Amniotic epithelial cell (primary cell): ENCODE results near the gene PLBD2.
A peak's percentile ranks its signal among the peaks of the same experiment; 100 is the strongest.

Experiments
- DNase-seq: peaks from one replicate; pipeline ENCODE4 v3.0.0-alpha.2; 2010; ENCODE audit warnings: low read depth

PLBD2 gene

DNA sequence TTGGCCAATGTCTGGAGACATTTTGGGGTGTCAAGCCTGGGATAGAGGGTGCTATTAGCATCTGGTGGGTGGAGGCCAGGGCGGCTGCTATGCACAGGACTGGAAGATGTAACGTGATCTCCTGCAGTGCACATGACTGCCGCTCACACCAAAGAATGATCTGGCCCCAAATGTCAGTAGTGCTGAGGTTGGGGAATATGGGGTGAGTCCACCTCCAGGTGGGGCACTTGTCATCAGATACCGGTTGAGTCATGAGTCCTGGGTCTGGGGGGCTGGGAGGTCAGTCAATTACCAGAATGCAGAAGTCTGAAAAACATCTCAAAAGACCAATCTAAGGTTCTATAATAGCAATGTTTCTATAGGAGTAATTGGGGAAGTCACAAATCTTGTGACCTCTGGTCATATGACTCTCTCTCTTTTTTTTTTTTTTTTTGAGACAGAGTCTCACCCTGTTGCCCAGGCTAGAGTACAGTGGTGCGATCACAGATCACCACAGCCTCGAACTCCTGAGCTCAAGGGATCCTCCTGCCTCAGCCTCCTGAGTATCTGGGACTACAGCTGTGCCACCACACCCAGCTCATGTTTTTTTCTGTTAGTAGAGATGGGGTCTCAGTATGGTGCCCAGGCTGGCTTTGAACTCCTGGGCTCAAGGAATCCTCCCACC lies 57.8 kb downstream of the PLBD2 start:
- DNase-seq, result no peak

DNA sequence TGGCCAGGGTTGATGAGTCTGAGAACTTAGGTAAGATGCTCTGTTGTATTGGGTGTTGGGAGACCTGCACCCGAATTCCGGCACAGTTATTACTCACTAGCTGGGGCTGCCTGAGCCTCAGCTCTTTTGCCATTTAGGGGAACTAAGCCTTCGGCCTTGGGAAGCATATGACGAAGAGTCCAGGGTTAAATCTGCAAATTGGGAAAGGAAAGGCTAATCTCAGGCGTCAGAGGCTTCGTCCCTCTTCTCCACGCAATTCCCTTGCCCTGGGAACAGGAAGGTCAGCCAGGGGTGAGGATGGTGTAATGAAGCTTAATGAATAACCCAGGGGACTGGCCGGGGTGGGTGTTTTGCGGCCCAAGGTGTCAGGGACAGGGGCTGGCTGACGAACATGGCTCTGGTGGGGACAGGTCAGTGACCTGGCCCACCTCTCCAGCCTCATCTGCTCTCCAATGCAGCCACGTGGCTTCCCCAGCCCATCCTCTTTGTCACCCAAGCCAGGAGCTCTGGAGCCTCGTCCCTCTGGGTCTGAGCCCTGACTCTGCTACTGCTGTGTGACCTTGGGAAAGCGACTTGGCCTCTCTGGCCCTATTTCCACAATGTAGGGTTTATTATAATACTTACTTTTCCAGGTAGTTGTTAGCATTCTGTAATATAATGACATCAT lies 60.0 kb downstream of the PLBD2 start:
- peak; percentile 12 for DNase-seq

DNA sequence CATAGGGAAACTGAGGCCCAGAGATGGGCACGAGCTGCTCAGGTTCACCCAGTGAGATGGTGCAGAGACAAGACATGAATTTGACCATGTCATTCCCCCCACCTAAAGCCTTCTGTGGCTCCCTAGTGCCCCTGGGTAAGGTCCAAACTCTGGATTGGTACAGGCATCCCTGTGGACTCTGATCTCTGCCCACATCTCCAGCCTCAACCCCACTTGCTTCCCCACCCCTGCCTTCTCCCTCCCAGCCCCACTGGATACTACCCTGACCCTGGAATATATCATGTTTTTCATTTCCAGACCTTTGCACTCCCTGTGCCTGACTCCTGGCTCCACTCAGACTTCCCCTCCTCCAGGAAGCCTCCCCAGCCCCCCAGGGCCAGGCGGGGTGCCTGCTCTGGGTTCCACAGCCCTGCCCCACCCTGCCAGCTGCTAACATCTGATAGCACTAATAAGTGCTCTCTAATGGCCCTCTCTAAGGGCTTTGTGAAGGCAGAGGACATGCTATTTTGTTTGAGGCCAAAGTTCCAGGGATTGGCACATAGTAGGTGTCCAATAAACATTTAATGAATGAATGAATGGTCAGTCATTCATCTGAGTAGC lies 62.7 kb downstream of the PLBD2 start:
- DNase-seq, result no peak

DNA sequence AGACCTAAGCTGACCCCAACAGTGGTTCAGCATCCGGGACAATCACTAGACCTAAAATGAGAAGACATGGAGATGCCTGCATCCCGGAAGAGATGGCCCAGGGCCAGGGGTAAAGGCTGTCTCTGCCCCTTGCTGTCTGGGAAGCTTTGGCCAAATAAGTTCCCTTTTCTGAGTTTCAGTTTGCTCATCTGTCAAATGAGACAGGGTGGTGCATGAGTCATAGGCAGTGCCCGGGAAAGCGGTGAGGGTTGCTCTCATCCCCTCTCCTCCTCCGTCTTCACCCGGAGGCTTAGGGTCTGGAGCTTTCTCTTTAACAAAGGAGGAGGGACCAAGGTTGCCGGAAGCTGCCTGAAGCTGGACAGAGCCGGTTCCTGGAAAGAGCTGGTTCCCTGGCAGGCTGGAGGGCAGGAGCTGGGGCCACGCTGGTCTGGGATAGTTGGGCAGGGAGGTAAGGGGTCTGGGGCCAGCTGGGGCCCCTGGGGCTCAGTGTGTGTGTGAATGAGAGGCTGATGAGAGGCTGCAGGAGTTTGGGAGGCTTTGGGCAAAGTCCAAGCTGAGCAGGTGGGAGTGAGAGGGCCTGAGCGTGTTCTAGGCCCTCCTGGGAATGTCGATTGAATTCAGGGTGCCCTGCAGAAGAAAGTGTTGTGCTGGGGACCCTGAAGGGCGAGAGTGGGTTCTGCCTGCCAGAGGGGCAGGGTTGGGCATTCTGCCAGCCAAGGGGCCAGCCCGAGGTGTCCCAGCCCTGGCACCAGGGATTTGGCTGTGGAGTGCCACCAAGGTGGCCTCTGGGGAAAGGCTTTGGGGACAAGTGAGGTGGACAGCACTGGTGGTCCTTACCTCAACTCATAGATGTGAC lies 63.9 kb downstream of the PLBD2 start, which contains the start of gene SDSL:
SDSL (plus strand) TSS at position 351 of the 856 bp plus-strand sequence. CDS start 5,603 bp downstream, outside the sequence.
- peak; percentile 89 for DNase-seq

DNA sequence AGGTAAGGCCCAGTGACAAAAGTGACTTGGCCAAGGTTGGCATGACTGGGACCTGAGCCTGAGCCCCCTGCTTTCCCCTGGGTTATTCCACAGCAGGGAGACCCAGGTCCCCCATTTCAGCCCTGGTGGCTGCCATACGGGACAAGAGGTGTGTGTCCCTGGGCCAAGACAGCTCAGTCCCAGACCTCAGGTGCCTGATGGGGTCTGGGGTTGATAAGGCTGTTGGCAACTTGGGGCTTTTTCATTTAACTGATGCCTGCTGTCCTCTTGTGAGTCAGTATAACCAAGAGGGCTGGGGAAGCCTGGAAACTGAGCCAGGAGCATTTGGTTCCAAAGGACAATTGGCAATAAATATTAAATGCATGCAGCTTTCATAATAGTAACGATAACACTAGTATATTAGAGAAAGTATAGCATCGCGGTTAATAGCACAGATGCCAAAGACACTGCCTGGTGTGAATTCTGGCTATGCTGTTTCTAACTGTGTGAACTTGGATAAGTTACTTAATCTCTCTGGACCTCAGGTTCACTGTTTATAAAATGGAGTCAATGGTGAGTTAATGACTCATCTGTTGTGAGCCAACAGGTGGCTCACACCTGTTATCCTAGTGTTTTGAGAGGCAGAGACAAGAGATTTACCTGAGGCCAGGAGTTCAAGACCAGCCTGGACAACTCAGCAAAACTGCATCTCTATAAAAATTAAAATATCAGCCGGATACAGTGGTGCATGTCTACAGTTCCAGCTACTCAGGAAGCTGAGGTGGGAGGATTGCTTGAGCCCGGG lies 64.7 kb downstream of the PLBD2 start:
- no peak for DNase-seq

DNA sequence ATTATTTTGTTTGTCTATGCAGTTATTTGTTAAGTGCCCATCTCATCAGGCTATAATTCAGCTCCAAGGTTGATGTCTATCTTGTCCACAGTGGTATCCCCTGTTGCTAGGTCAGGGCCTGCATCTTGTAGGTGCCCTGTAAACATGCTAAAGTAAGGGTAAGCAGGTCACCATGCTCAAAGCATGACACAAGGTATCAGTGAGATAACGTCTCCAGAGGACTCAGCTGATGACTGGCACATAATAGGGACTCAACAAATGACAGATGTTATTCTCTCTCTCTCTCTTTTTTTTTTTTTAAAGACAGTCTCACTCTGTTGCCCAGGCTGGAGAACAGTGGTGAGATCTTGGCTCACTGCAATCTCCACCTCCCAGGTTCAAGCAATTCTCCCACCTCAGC lies 66.1 kb downstream of the PLBD2 start:
- DNase-seq, result no peak

DNA sequence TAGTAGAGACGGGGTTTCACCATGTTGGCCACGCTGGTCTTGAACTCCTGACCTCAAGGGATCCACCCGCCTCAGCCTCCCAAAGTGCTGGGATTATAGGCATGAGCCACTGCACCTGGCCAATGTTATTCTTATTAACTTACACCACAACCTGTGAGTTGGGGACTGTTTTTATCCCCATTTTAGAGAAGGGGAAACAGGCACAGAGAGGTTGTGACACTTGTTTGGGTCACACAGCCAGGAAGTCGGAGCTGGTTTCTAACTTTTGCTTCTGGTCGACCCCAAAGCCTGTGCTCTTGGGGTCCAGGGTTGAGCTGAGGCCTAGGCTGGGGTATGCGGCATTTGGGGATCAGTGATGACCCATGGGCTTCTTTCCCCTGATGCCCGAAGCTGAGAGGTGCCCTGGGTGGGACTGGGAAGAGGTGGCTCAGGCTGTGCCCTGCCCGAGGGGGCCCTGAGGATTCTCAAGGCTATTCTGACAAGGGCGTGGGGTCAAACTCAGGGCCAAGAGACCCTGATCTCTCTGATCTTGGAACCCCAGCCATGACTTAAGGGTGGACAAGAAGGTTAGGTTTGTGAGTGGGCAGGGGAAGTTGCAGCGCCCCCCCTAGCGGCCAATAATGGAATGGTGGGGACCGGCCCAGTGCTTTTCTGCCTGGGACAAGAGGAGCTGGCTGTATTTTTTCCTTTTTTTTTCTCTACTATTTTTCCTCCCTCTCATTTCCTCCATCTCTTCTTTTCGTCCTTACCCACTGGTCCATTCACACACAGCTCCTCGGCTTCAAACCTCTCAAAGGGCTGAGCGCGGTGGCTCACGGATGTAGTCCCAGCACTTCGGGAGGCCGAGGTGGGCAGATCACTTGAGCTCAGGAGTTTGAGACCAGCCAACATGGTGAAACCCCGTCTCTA lies 66.8 kb downstream of the PLBD2 start:
- peak; percentile 37 for DNase-seq

DNA sequence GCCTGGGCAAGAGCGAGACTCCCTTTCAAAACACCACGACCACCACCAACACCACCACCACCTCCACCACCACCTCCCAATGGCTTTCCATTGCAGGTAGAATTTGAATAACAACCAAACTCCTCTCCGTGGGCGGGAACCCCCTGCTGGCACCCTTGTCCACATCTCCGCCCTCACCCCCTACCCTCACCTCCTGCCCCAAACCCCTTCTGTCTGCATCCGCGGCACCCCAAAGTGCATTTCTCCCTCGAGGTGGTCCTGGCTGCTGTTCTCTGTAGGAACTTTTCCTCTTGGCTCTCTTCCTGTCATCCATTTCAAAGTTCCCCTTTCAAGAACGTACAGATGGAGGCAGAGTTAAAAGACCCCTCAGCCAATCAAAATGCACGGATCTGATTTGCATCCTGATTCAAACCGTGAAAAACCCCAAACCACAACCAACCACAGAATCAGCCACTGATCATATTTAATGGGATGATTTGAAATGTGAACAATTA lies 67.6 kb downstream of the PLBD2 start:
- DNase-seq, result no peak

DNA sequence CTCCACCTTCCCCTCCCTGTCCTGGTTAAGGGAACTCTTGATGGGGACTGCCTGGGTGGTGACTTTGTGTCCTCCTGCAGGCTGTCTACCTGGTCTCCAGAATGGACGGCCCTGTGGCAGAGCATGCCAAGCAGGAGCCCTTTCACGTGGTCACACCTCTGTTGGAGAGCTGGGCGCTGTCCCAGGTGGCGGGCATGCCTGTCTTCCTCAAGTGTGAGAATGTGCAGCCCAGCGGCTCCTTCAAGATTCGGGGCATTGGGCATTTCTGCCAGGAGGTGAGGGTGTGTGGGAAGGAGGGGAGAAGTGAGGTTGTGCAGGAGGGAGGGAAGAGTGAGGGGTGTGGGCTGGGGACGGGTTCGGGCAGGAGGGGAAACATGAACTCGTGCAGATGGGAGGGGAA lies 69.5 kb downstream of the PLBD2 start:
- DNase-seq, result no peak

DNA sequence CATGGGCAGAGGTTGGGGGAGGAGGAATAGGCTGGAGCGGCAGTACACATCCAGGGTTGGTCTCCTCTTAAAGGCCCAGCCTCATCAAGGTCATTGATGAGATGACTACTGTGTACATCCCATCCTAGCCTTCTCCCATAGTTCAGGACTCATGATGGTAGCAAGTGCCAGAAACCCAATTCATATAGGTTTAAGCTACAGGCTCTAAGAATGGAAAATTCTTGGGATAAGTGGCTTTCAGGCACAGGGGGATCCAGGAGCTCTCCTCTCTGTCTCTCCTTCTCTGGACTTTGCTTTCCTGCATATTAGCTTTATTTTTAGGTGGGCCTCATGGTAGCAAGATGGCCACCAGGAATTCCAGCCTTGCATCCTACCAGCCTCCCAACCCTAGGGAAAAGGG lies 70.1 kb downstream of the PLBD2 start:
- no peak for DNase-seq

DNA sequence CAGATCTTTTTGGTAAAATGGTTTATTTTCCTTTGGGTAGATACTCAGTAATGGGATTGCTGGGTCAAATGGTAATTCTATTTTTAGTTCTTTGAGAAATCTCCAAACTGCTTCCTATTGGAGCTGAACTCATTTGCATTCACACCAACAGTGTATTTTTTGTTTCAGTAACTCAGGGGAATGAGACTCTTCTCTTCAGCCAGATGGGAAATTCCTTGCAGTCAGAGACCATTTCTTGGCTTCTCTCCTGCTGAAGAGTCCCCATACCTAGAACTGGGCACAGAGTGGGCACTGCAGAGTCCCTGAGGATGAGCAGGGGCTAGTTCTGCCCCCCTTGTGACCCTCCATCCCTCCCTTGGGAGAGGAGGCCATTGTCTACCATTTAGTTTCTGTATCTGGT lies 74.6 kb downstream of the PLBD2 start:
- no peak for DNase-seq

DNA sequence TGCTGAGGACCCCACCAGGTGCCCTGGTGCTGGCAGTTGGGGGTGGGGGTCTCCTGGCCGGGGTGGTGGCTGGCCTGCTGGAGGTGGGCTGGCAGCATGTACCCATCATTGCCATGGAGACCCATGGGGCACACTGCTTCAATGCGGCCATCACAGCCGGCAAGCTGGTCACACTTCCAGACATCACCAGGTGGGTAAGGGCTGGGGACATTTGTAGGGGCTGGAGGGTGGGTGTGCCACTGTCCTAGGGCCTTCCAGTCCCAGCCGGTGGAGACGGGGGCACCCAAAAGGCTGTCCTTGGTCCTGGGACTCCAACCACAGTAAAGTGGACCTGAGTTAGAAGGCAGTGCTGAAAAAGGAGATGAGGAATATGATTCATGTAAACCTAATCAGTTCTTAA lies 77.0 kb downstream of the PLBD2 start:
- DNase-seq, result no peak

DNA sequence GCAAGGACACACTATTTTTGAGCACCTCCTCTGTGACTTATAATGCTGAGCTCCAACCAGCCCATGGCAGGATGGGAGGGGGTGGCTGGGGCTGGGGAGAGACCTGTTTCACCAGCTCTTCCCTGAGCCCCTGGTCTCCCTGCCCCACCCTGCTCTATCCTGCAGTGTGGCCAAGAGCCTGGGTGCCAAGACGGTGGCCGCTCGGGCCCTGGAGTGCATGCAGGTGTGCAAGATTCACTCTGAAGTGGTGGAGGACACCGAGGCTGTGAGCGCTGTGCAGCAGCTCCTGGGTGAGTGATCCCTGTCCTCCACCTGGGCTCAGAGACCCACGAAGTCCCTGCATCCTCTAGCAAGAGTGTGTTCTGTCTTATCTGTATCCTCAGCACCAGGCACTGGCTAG lies 78.2 kb downstream of the PLBD2 start:
- DNase-seq, result no peak

DNA sequence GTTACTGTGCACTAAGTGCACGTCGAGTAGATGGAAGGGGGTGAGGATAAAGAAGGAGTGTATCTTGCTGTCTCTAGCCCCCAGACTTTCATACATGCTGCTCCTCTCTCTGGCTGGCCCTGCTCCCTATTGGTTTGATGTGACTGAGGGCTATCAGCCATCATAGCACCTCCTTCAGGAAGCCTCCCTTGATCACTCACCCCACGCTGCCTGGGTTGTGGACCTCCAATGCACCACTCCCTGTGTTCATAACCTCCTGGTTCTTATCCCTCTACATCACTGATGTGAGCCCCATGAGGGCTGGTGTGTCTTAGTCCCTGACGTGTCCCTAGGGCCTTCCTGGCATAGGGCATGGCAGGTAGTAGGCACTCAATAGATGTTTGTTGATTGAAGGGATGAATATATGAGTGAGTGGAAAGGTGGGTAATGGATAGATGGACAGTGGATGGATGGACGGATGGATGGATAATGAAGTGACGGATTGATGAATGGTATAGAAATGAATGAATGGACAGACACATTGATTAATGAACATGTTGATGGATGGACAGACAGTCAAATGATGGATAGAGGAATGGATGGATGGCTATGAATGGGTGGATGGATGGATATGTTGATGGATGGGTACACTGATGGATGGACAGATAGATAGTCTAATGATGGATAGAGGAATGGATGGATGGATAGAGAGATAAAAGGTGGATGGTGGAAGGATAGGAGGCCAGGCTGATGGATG lies 78.8 kb downstream of the PLBD2 start:
- DNase-seq, result no peak

DNA sequence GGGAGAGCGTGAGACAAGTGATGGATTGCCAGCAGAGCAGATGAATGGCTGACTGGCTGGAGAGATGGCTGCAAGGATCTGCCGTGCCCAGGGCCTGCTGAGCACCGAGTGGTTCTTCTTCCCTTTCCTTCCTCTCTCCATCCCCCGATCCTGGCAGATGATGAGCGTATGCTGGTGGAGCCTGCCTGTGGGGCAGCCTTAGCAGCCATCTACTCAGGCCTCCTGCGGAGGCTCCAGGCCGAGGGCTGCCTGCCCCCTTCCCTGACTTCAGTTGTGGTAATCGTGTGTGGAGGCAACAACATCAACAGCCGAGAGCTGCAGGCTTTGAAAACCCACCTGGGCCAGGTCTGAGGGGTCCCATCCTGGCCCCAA lies 79.3 kb downstream of the PLBD2 start:
- DNase-seq, result no peak

DNA sequence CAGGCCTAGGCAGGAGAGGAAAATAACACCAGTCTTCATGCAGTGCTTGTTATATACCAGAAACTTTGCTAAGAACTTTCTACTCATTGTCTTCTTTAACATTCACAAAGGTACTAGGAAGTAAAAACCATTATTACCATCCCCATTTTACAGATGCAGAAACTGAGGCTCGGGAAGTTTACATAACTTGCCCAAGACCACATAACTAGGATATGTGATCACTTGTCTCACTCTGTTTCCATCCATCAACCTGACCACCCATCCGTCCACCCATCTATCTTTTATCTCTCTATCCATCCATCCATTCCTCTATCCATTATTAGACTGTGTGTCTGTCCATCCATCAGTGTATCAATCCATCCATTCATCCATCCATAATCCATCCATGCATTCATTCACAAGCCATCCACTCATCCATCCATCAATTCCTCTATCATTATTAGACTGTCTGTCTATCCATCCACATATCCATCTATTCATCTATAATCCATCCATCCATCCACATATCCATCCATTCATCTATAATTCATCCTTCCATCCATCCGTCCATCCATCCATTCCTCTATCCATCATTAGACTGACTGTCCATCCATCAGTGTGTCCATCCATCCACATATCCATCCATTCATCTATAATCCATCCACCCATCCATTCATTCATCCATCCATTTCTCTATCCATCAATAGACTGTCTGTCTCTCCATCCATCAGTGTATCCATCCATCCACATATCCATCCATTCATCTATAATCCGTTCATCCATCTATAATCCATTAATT lies 80.3 kb downstream of the PLBD2 start:
- no peak for DNase-seq

DNA sequence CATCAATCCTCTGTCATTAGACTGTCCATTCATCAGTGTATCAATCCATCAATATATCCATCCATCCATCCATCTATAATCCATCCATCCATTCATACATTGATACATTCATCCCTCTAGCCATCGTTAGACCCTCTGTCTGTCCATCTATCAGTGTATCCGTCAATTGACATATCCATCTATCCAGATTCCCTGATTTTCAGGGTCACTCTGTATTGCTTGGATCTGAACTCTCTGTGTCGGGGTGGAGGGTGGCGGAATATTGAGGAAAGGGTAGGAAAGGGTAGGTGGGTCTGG lies 80.9 kb downstream of the PLBD2 start:
- DNase-seq, result no peak

DNA sequence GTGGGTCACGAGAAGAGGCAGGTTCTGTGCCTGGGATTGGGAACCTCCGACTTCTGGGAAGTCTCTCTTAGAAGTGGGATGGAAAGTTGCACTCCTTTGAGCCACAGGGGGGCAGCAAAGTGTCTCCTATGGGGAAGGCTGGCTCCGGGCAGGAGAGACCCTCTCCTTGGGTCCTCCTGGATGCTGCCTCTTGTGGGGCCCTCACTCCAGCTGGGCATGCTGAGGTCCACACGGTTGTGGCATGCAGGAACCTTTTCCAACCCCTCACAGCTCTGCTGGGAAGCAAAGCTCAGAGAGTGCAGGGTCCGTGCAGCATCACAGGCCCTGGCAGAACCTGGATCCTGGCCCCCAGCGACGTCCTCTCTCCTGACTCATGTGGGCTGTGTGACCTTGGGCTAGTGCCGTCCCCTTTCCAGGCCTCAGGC lies 81.2 kb downstream of the PLBD2 start:
- peak; percentile 24 for DNase-seq

DNA sequence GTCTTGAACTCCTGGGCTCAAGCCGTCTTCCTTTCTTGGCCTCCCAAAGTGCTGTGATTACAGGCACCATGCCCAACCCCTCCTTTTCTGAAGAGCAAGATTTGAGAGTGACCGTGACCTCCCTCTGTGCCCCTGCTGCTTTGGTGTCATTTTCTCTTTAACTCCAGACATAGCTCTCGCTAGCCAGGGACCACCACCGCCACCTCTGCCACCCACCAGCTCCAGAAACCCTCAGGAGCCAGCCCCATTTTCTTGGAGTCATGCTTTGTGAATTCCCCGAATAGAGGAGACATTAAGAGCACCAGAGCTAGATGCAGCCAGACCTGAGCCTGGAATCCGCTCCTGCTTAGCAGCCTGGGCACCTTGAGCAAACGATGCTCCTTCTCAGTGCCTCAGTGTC lies 81.9 kb downstream of the PLBD2 start:
- no peak for DNase-seq
